Activated CD4-positive, alpha-beta T cell treated with anti-CD3 and anti-CD28 coated beads, Interleukin-2, amount 50 U/mL, for 48 hours (primary cell): ENCODE measurements around the gene KRTAP10-9.
"Not testable (repeated sequence)": the region's sequence is repeated elsewhere in the genome, so short reads cannot be mapped to it uniquely, and the experiment has no call there.

Experiments used
- DNase-seq, 2 experiments: peaks; one replicate each; pipeline ENCODE4 v3.0.0-alpha.2; 2020

The KRTAP10-9 gene

DNA sequence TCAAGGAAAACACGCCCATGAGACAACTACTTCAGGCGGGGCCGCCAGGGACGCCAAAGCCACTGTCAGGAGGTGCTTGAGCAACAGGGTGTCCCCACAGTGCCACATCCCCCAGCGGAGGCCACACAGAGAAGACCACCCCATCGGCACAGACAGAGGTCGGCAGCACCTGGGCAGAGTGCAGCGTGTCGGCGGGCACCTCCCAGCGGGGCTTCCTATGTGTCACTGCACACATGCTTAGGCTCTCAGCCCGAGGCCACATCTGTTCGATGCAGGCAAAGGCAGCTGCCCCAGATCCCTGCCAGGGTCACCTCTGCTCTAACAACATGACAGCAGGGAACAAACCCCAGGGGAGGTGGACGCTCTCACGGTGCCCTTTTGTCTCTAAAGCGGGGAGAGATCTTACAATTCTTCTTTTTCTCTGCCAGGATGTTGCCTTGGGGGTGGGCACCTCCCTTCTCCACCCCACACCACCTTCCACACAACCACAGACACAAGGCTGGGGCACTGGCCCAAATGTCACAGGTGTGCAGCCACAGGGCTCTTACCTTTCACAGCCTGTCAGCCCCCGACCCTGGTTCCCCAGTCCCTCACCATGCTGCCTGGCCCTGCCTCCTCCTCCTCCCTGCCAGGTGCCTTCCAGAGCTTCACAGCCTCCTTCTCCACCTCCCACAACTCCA, 10.8 kb upstream of the KRTAP10-9 start:
- DNase-seq, result no peak

GRCh38 chr21:44616591-44616926, 10.3 kb upstream of the KRTAP10-9 start:
- no peak for DNase-seq

DNA sequence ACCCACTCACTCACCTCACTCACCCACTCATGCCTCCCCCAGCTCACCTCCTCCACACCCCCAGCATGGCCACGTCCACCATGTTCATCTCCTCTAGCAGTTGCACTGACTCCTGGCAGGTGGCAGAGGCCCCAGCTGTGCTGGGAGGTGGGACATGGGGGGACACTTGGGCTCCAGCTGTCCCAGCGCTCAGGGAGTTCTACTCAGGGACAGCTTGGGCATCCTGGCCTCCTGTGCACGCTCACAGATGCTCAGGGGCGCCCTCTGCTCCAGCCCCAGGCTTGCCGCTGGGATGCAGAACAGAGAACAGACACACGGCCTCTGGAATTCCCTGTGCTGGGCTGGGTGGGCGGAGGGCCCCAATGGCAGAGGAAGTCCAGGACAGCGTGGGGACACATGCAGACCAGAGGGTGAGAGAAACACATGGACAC, 9.8 kb upstream of the KRTAP10-9 start:
- DNase-seq, result no peak

DNA sequence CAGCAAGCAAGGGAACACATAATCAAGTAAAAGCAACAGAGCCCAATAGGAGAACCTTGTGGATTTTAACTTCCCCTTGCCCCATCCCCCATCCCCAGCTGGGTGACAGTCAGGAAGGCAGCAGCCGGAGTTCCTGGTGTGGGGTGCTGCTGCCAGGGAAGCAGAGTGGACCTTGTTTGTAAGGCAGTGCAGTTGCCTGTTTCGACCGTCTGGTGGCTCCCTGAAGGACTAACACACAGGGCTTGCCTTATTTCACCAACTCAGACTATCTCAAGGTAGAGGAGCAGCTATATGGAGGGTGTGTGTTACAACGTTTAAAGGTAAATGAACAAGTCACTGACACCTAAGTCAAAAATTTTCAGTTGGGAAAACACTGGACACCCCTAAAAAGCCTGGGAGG, 8.4 kb upstream of the KRTAP10-9 start:
- DNase-seq, result peak; percentile 16 to 22

- peak; percentile 37 to 50 for DNase-seq
These were observed 8.0 kb upstream of the KRTAP10-9 start for GRCh38 chr21:44618909-44619308.

- no peak for DNase-seq
These were observed 7.0 kb upstream of the KRTAP10-9 start for GRCh38 chr21:44619886-44620285.

DNA sequence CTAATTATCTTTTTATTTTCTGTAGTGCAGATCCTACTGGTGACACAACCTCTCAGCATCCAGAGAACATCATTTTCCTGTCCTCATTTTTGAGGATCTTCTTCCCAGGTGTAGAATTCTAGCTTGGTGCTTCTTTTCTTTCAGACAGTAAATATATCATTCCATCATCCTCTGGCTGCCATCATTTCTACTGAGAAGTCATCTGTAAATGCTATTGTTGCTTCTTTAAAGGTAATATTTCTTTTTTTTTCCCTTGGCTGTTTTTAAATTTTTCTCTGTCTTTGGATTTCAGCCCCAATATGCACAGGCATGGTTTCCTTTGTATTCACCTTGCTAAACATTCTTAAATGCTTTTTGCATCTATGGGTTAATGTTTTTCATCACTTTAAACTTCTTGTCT, 3.3 kb upstream of the KRTAP10-9 start:
- no peak for DNase-seq

DNA sequence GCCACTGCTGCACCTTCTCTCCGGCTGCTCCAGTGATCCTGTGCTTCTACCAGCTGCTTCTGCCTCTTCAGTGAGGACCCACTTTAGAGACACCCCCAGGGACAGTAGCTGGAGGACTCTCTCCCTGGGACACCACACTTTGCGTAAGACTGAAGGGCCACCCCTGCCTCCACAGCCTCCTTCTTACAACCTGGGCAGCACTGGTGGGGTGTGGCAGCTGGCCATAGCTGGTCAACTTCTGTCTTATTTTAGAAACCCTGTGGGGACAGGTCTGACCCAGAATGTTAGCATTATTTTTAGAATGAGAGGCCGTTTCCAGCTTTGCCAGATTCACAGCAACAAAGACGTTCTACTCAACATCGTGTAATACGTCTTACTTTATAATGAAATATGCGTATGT, 1.1 kb upstream of the KRTAP10-9 start:
- no peak for DNase-seq

- DNase-seq, result no peak
These were observed 631 bp upstream of the KRTAP10-9 start for GRCh38 chr21:44626262-44626661.

DNA sequence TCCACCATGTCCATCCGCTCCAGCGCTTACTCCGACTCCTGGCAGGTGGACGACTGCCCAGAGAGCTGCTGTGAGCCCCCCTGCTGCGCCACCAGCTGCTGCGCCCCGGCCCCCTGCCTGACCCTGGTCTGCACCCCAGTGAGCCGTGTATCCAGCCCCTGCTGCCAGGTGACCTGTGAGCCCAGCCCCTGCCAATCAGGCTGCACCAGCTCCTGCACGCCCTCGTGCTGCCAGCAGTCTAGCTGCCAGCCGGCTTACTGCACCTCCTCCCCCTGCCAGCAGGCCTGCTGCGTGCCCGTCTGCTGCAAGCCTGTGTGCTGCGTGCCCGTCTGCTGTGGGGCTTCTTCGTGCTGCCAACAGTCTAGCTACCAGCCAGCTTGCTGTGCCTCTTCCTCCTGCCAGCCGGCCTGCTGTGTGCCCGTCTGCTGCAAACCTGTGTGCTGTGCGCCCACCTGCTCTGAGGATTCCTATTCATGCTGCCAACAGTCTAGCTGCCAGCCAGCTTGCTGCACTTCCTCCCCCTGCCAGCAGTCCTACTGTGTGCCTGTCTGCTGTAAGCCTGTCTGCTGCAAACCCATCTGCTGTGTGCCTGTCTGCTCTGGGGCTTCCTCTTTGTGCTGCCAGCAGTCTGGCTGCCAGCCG, 409 bp downstream of the KRTAP10-9 start:
- not testable (repeated sequence) for DNase-seq

GRCh38 chr21:44627831-44628233, 939 bp downstream of the KRTAP10-9 start:
- DNase-seq, result not testable (repeated sequence)

DNA sequence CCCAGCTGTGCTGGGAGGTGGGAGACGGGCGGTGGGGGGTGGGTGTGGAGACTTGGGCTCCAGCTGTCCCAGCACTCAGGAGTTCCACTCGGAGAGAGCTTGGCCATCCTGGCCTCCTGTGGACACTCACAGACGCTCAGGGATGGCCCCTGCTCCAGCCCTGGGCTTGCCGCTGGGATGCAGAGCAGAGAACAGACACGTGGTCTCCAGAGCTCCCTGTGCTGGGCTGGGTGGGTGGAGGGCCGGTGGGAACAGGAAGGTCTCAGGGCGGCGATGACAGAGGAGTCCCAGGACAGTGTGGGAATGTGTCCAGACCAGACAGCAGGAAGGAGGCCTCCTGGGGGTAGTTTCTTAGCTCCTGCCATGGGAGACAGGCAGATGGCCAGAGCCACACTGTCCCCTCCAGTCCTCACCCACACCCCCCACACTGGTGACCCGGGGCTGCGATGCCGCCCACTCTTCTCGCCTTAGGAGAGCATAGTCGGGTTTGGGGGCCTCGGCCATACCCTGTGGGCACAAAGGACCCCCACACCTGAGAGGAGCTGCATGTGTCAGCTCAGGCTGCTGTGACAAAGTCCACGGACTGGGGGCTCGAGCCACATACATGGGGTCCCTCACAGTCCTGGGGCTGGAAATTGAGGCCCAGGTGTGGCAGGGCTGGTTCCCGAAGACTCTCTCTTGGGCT, 2.0 kb downstream of the KRTAP10-9 start:
- DNase-seq, result no peak

DNA sequence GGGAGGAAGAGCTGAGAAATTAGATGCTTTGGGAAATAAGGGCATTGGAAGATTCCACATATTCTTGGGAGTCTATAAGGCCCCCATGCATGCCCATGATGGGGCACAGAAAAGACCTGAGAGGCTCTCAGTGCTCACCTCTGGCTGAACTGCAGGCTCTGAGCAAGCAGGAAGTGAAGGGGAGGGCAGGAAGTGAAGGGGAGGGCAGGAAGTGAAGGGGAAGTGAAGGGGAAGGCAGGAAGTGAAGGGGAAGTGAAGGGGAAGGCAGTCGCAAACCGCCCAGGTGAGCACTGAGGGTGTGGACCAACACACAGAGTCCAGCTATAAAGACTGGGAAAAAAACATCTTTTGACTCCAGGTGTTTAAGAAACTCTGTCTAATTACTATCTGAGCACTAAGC, 3.5 kb downstream of the KRTAP10-9 start:
- DNase-seq, result no peak

GRCh38 chr21:44632067-44632466, 5.2 kb downstream of the KRTAP10-9 start:
- no peak for DNase-seq

DNA sequence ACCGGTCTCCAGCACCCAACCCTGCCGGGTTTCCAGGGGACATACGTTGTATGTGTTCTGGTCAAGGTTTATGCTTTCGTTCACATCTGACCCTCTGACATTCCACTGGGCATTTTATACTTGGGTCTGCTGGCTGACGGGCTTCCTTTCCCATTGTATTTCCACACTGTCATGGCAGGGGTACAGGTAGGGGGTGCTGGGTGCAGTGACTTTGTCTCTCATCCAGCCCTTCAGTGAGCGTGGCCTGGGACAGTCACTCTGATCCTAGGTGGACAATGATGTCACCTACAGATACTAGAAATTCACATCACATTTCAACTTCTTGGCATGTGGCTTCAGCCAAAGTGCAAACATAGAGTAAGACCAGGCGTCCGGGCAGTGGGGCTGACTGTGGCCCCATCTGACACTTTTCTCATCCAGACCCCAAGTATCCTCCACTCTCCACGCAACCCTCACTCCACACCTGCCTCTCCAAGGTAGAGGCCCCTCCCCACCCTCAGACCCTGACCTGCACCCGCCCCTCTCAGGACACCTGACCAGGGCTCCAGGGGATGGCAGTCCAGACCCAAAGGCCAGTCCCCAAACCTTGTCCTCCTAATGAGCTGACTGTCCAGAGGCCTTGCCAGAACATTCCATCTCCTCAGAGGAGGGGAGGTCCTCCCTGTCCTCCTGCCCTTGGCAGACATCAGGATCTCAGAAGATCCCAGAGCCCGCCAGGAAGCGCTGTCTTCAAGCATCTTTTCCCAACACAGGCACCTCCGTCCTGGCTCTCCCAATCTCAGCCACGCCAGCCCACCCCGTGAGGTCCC, 9.5 kb downstream of the KRTAP10-9 start:
- DNase-seq, result no peak

- DNase-seq, result no peak
These were observed 10.3 kb downstream of the KRTAP10-9 start, which contains the start of gene KRTAP10-10 for GRCh38 chr21:44637018-44637850. KRTAP10-10 (plus strand) TSS chr21:44637356; CDS start chr21:44637418, 62 bp downstream.

DNA sequence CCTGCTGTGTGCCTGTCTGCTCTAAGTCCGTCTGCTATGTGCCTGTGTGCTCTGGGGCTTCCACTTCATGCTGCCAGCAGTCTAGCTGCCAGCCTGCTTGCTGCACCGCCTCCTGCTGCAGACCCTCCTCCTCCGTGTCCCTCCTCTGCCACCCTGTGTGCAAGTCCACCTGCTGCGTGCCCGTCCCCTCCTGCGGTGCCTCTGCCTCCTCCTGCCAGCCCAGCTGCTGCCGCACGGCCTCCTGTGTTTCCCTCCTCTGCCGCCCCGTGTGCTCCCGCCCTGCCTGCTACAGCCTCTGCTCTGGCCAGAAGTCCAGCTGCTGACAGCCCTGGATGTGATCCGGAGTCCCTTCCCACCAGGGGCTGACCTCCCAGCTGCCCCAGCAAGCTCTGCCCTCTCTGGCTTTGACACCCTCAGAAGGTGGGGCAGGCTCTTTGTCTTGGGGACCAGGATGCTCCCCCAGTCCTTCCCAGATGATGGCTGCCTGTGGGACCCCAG, 11.0 kb downstream of the KRTAP10-9 start:
- not testable (repeated sequence) for DNase-seq

- not testable (repeated sequence) for DNase-seq
These were observed 11.8 kb downstream of the KRTAP10-9 start for GRCh38 chr21:44638506-44639330.

DNA sequence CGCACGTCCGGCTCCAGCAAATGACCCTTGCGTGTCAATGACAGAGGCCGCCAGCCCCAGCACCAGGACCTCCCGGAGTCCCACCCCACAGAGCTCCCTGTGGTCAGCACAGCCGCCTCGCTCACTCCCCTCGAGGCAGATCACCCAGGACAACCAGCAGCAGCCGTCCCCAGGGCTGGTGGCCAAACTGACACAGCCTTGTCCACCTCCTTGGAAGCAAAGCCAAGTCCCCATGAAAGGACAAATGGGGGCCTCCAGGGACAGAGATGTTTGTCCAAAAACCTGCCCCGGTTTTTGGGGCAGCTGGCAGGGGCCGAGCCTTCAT, 12.4 kb downstream of the KRTAP10-9 start:
- no peak for DNase-seq

- DNase-seq, result no peak
These were observed 13.9 kb downstream of the KRTAP10-9 start for GRCh38 chr21:44640761-44641160.

DNA sequence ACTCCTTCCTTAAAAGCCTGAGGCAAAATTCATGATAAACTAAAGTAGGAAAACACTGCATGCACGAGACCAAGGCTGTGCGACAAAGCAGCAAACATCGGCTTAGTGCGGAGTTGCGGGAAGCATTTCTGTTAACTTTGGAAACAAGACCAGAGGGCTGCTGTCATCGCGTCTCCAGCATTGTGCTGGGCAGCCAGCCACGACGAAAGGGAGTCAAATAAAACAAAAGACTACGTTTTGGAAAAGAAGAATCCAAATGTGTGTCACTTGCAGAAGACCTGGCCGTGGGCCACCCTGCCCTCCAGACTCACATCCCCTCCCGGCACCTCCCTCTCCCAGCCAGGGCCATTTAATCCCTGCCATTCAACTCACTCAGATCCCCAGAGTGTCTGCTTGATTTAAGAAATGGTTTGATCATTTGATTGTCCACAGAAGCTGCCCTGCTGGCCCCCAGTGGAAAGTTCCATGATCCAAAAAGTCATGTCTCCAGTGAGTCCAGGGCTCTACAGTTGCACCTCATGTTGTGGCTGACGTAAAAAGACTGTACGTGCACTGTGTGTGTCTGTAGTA, 16.9 kb downstream of the KRTAP10-9 start:
- DNase-seq, result no peak
